Chondrocyte (in vitro differentiated cells): ENCODE measurements around the gene LPCAT1. TPM values are rescaled to one million over a fixed set of nuclear protein-coding genes. Genes with fewer than 3 reads are reported as not detected.

Experiments used
- DNase-seq: peaks from one replicate; pipeline ENCODE4 v3.0.0; 2021; ENCODE audit warnings: mixed read lengths, low spot score
- H3K27ac Mint-ChIP-seq: one replicate; pipeline ENCODE4 v1.8.0; 2021; ENCODE audit warnings: mild to moderate bottlenecking, moderate library complexity, mixed read lengths; ENCODE audit not compliant: unreplicated experiment
- H3K27me3 Mint-ChIP-seq: 2 replicates; pipeline ENCODE4 v1.8.0; 2021; ENCODE audit warnings: low read depth, mixed read lengths
- H3K36me3 Mint-ChIP-seq: 2 replicates; pipeline ENCODE4 v1.8.0; 2021; ENCODE audit warnings: low read depth, mixed read lengths
- H3K4me1 Mint-ChIP-seq: 2 replicates; pipeline ENCODE4 v1.8.0; 2021; ENCODE audit warnings: low read depth, mild to moderate bottlenecking, mixed read lengths
- H3K4me3 Mint-ChIP-seq: one replicate; pipeline ENCODE4 v1.8.0; 2021; ENCODE audit warnings: mild to moderate bottlenecking, moderate library complexity, mixed read lengths; ENCODE audit not compliant: unreplicated experiment
- H3K9me3 Mint-ChIP-seq: 2 replicates; pipeline ENCODE4 v1.8.0; 2021; ENCODE audit warnings: low read depth, mixed read lengths
- total RNA-seq: library from RNA; stranded (reverse); gene quantifications from 3 replicates; pipeline ENCODE4 v1.2.1, GENCODE V29; 2021
- TF ChIP-seq, protein P1 (sequence below): fragments of 200-600 bp; sonication (generic); IDR thresholded peaks from 2 replicates; pipeline ENCODE4 v1.5.0; 2021; ENCODE audit warnings: antibody characterized with exemption, mild to moderate bottlenecking, moderate library complexity

The LPCAT1 gene
- total RNA-seq, 1 donor from 2014 or later = 49.4 TPM

DNA sequence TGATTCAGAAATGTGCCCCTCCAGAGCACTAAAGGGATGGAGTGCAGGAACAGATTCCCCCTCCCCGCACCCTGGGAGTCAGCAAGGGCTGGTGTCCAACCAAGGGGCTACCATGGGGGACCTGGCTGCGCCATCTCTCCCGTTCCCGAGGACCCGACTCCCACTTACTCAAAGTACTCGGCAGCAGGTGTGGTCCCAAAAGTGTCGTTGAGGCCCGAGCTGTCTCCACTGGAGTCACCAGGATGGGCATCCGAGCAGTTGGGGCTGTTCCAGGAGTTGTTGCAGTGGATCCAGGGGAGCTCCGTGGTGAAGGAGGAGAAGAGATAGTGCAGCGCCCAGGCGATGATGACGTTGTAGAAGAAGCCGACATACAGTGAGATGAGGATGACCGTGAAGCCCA is 91.5 kb downstream of the LPCAT1 start:
- H3K4me1 Mint-ChIP-seq = no peaks in the 10 kb centered on the region
- peak; percentile 84 for DNase-seq

GRCh38 chr5:1431896-1432295 is 91.9 kb downstream of the LPCAT1 start:
- TF ChIP-seq, protein P1, sequence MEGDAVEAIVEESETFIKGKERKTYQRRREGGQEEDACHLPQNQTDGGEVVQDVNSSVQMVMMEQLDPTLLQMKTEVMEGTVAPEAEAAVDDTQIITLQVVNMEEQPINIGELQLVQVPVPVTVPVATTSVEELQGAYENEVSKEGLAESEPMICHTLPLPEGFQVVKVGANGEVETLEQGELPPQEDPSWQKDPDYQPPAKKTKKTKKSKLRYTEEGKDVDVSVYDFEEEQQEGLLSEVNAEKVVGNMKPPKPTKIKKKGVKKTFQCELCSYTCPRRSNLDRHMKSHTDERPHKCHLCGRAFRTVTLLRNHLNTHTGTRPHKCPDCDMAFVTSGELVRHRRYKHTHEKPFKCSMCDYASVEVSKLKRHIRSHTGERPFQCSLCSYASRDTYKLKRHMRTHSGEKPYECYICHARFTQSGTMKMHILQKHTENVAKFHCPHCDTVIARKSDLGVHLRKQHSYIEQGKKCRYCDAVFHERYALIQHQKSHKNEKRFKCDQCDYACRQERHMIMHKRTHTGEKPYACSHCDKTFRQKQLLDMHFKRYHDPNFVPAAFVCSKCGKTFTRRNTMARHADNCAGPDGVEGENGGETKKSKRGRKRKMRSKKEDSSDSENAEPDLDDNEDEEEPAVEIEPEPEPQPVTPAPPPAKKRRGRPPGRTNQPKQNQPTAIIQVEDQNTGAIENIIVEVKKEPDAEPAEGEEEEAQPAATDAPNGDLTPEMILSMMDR = no peak
- no peak overlapping the region for H3K4me3 Mint-ChIP-seq
- peaks cover 12% of the 10 kb centered on the region for H3K36me3 Mint-ChIP-seq
- peak; percentile 68 for DNase-seq
- H3K27ac Mint-ChIP-seq = no peak overlapping the region
- peaks cover 3% of the 10 kb centered on the region for H3K27me3 Mint-ChIP-seq
- no peaks in the 10 kb centered on the region for H3K4me1 Mint-ChIP-seq
- H3K9me3 Mint-ChIP-seq = peaks cover 34% of the 10 kb centered on the region

More for the DNA sequence above, 91.5 kb downstream of the LPCAT1 start:
- peaks cover 5% of the 10 kb centered on the region for H3K27me3 Mint-ChIP-seq
- H3K27ac Mint-ChIP-seq = no peak overlapping the region
- peaks cover 31% of the 10 kb centered on the region for H3K9me3 Mint-ChIP-seq
- H3K36me3 Mint-ChIP-seq = peaks cover 10% of the 10 kb centered on the region
- TF ChIP-seq, protein P1 = no peak
- H3K4me3 Mint-ChIP-seq = no peak overlapping the region

- peaks cover 41% of the 10 kb centered on the region for H3K9me3 Mint-ChIP-seq
- peaks cover 14% of the 10 kb centered on the region for H3K36me3 Mint-ChIP-seq
- H3K27me3 Mint-ChIP-seq = peaks cover 3% of the 10 kb centered on the region
- H3K4me1 Mint-ChIP-seq = no peaks in the 10 kb centered on the region
- TF ChIP-seq, protein P1 = no peak
- peak; percentile 90 for DNase-seq
- no peak overlapping the region for H3K4me3 Mint-ChIP-seq
- H3K27ac Mint-ChIP-seq = no peak overlapping the region
Measured at GRCh38 chr5:1431021-1431811, 92.5 kb downstream of the LPCAT1 start.

GRCh38 chr5:1430121-1430795 is 93.5 kb downstream of the LPCAT1 start:
- Mint-ChIP-seq H3K9me3 (peaks cover 49% of the 10 kb centered on the region), H3K36me3 (peaks cover 14% of the 10 kb centered on the region), H3K27ac (no peak overlapping the region), H3K27me3 (peaks cover 7% of the 10 kb centered on the region), H3K4me1 (no peaks in the 10 kb centered on the region), H3K4me3 (no peak overlapping the region)
- DNase-seq = peak; percentile 60
- TF ChIP-seq, protein P1 = no peak

DNA sequence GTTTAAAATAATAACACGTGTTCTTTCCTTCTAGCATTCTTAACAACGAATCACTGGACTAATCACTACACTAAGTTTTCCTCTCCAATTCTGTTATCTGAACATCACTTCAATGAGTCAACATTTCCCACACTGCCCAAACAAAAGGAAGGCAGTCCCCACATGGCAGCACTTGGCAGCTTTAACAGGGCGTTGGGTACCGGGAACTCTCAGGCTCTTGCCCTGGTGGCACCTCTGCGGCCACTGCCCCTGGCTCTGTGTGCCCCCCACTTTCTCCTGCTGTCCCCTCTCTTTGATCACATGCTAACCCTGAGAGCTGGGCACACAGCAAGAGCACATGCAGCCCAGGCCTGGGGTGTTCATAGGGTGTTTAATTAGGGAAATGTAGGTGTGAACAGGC is 94.3 kb downstream of the LPCAT1 start:
- Mint-ChIP-seq H3K27me3 (peaks cover 10% of the 10 kb centered on the region), H3K4me3 (no peak overlapping the region), H3K9me3 (peaks cover 52% of the 10 kb centered on the region), H3K36me3 (peaks cover 14% of the 10 kb centered on the region), H3K27ac (no peak overlapping the region), H3K4me1 (no peaks in the 10 kb centered on the region)
- peak; percentile 28 for DNase-seq
- TF ChIP-seq, protein P1 = no peak
